ENCODE results near the gene SMIM24.
"Not testable (repeated sequence)": the region's sequence is repeated elsewhere in the genome, so short reads cannot be mapped to it uniquely, and the experiment has no call there.

Gene SMIM24

DNA sequence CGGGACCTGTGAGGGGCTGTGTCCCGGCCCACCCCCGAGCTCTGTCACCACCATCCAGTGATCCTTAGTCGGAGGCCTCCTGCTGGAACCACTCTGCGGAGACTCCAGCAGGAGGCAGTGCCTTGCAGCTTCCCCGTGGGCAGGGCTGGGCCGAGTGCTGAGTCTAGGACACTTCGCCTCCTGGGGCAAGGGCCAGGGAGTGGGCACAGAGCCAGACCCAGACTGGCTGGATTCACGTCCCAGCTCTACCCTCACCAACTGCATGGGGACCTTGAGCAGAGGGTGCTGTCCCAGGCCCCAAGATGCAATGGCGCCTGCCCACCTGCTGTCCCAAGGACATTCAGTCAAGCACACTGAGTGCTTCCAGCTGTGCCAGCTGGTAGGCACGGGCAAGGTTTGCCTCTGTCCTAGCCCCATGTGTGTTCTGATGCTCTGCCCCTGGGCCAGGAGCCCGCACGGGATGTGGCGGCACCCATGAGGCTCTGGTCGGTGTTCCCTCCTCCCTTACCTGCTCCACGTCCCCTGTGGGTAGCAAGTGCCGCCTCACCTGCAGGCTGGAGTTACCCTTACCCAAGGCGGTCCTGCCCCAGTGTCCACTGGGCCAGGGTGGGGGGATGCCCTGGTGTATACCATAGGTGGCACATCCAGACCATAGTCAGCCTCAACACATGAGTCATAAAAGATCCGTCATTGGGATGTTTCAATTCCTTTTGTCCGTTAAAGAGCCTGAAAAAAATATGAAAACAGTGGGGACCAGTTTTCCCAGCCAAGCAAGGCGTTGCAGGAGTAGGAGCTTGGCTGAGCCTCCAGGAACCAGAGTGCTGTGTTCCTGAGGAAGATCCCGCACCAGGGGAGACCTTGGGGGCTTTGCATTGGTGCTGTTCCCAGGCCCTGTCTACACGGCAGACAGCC is 33.2 kb upstream of the SMIM24 start:
- DNase-seq, result no peak

DNA sequence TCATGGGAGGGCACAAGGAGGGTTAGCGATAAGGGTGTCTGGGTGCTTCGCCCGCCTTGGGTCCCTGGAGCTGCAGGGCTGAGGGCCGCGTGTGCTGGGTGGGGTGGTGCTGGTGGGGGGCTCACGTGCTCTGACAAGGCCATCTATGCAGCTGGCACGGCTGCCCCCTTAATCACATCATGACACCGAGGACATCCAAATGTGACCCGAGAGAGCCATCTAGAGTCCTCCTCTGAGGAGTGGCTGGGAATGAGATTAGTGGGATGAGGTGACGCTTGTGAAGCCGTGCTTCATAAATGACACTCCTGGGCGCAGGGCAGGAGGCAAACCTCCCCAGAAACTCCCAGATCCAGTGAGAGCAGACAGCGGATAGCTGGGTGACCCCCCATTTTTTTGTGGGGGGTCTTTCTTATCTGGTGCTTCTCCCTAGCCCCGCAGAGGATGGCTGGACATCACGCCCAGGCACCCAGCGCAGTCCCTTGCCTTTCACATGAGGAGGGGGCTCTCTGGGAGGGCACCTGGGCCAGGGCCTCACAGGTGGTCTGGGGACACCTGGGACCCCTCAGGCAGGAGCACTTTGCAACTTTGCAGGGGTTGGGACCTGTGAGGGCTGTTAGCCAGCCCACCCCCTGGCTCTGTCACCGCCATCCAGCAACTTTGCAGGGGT is 32.4 kb upstream of the SMIM24 start:
- no peak for DNase-seq

GRCh38 chr19:3511506-3512251 is 31.4 kb upstream of the SMIM24 start:
- DNase-seq, result no peak

GRCh38 chr19:3510727-3511126 is 30.4 kb upstream of the SMIM24 start:
- DNase-seq, result no peak

DNA sequence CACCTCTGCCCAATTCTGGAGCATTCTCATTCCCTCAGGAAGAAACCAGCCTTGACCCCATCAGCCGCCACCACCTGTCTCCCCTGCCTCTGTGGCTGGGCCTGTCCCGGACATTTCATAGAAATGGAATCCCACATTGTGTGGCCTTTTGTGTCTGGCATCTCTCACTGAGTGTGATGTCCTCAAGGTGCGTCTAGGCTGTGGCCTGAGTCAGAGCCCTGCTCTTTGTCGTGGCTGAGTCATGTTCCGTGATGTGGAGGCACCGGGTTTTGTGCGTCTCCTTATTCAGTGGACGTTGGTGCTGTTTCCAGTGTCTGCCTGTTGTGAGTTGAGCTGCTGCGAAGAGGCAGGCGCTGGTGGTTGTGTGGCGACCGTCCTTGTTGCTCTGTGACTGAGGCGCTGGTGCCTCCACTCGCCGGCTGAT is 29.3 kb upstream of the SMIM24 start:
- peak; percentile 29 for DNase-seq

GRCh38 chr19:3508771-3509535 is 28.6 kb upstream of the SMIM24 start:
- DNase-seq, result no peak

DNA sequence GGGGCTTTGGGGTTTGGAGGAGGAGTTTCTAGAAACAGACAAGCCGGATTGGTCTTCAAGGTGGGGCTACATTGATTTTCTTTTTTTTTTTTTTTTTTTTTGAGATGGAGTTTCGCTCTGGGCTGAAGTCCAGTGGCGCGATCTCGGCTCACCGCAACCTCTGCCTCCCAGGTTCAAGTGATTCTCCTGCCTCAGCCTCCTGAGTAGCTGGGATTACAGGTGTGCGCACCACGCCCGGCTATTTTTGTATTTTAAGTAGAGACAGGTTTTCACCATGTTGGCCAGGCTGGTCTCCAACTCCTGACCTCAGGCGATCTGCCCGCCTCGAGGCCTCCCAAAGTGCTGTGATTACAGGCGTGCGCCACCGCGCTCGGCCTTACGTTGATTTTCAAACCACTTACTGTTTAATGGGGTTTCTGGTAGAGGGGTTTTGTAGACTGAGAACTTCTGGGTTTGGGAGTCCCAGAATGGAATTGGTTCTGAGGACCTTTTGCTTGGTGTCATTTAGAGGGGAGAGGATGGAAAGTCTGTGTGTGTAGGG is 27.9 kb upstream of the SMIM24 start:
- DNase-seq, result not testable (repeated sequence)

- peak; percentile 20 for DNase-seq
Measured at GRCh38 chr19:3507371-3508120, 27.2 kb upstream of the SMIM24 start.

GRCh38 chr19:3506384-3507340 is 26.3 kb upstream of the SMIM24 start:
- peak; percentile 23 for DNase-seq

DNA sequence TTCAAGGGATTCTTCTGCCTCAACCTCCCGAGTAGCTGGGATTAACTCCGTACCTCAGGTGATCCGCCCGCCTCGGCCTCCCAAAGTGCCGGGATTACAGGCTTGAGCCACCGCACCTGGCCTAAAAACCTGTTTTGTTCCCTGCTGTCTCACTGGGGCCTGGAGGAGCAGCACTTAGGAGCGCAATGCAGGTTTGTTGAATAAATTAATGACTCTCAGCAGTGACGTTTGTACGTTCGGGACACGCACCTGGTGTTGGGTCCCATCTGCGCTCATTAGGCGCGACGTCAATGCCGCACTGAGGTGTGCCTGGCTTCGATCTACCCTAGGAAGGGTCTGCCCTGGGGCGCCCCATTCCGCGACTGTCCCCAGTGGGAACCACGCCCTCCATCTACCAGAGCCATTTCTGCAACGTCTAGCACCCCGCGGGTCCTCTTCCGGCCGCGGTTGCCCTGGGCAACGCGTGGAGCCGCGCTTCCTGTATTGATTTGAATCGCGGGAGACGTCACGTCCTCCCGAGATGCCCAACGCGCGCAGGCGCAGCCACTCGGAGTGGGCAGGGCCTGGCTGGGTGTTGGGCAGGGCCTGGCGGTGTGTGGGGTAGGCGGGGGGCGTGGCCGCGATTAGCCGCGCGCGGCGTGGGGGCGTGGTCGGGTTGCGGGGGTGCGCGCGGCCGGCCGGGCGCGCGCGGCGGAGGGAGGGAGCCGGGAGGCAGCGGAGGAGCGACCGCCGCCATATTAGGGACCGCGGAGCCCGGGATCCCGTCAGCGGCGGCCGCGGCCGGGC is 25.5 kb upstream of the SMIM24 start, which contains the start of gene FZR1:
TSS of gene FZR1 (plus strand) at position 714 of the 786 bp plus-strand sequence. CDS start 16,679 bp downstream, outside the sequence.
- peak; percentile 100 for DNase-seq

DNA sequence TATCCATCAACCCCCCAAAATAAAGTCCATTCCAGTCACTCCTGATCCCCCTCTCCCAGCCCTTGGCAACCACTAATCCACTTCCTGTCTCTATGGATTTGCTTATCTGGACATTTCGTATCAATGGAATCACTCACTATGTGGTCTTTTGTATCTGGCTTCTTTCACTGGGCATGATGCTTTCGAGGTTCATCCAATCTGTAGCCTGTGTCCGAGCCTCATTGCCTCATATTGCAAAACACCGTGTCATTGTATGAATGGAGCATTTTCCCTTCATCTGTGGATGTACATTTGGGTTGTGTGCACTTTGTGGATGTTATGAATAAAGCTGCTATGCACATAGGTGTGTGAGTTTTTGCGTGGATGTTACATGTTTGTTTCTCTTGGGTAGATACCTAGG is 24.4 kb upstream of the SMIM24 start:
- no peak for DNase-seq

GRCh38 chr19:3503036-3503572 is 22.8 kb upstream of the SMIM24 start:
- DNase-seq, result no peak

- no peak for DNase-seq
Measured at GRCh38 chr19:3501780-3502179, 21.5 kb upstream of the SMIM24 start.

- DNase-seq, result peak; percentile 97
Measured at GRCh38 chr19:3500429-3501101, 20.2 kb upstream of the SMIM24 start, which contains the start of gene DOHH. Gene DOHH, minus strand, starts transcription at chr19:3500674. Its CDS starts 3,860 bp downstream, at chr19:3496814.

GRCh38 chr19:3499738-3500428 is 19.6 kb upstream of the SMIM24 start:
- no peak for DNase-seq

GRCh38 chr19:3497757-3498520 is 17.6 kb upstream of the SMIM24 start:
- DNase-seq, result no peak

Measured in activated CD4-positive, alpha-beta T cell treated with anti-CD3 and anti-CD28 coated beads, Interleukin-2, Interleukin-6, amounts not matched to agents 100 ng/mL and 50 ng/mL, durations not matched to agents 16 hours and 8 hours (primary cell).